SK-N-SH (cell line): ENCODE results near the gene SLC16A12. TPM values are rescaled to one million over a fixed set of nuclear protein-coding genes. Genes with fewer than 3 reads are reported as not detected.

Source experiments
- CTCF ChIA-PET: fragments of 300-600, 350-600 bp; formaldehyde crosslinking; extraction: SDS; loops from one replicate; lab custom pipeline; 2021; lab: Yijun Ruan, JAX
- POLR2A ChIA-PET: fragments of 350-600 bp; sonication (Branson Sonifier 250); formaldehyde crosslinking; extraction: SDS; loops from one replicate; lab custom pipeline; 2020; ENCODE audit warnings: antibody characterized with exemption, inconsistent platforms; lab: Yijun Ruan, JAX
- DNase-seq: peaks from one replicate; pipeline ENCODE4 v3.0.0; 2012
- H2AFZ ChIP-seq: fragments of 200-600 bp; sonication (generic); 2 replicates; pipeline ENCODE4 v1.8.1; 2016; ENCODE audit warnings: antibody characterized with exemption, mild to moderate bottlenecking, low read depth
- H3F3A ChIP-seq: fragments of 200-600 bp; sonication (generic); replicated peaks from 2 replicates; pipeline ENCODE3; 2016; ENCODE audit warnings: antibody characterized with exemption, mild to moderate bottlenecking; ENCODE audit not compliant: insufficient read depth
- H3K27ac ChIP-seq, 2 experiments: fragments of 200-500 bp in 1 of 2; fragments of 200-600 bp in 1 of 2; sonication (Bioruptor generic) in 1 of 2; sonication (generic), shearing (Covaris generic) in 1 of 2; 2 replicates each; pipeline versions ENCODE4 v1.5.1 to v1.6.1; 2014 to 2016; ENCODE audit warnings: low read depth in 2 of 2, inconsistent platforms in 1 of 2, low read length in 1 of 2, mild to moderate bottlenecking in 1 of 2, mixed read lengths in 1 of 2
- H3K27me3 ChIP-seq: fragments of 200-600 bp; sonication (generic), shearing (Covaris generic); 2 replicates; pipeline ENCODE4 v1.6.1; 2016; ENCODE audit warnings: mixed run types; ENCODE audit not compliant: insufficient read depth
- H3K36me3 ChIP-seq, 2 experiments: fragments of 200-500 bp in 1 of 2; fragments of 200-600 bp in 1 of 2; sonication (Bioruptor generic) in 1 of 2; sonication (generic) in 1 of 2; replicated peaks in 1 of 2; 2 replicates each; pipeline versions ENCODE3 to v1.5.1; 2014 to 2016; ENCODE audit warnings: low read length in 1 of 2, mild to moderate bottlenecking in 1 of 2; ENCODE audit not compliant: insufficient read depth in 2 of 2, control insufficient read depth in 1 of 2
- H3K4me1 ChIP-seq, 2 experiments: fragments of 200-500 bp in 1 of 2; fragments of 200-600 bp in 1 of 2; sonication (Bioruptor generic) in 1 of 2; sonication (generic), shearing (Covaris generic) in 1 of 2; 2 replicates each; pipeline versions ENCODE4 v1.5.1 to v1.6.1; 2014 to 2016; ENCODE audit warnings: low read depth in 1 of 2, low read length in 1 of 2, mixed run types in 1 of 2; ENCODE audit not compliant: insufficient read depth in 2 of 2, control insufficient read depth in 1 of 2
- H3K4me2 ChIP-seq: fragments of 200-600 bp; sonication (generic), shearing (Covaris generic); 2 replicates; pipeline ENCODE4 v1.6.1; 2017; ENCODE audit warnings: mixed run types
- H3K4me3 ChIP-seq, 2 experiments: fragments of 200-500 bp in 1 of 2; fragments of 200-600 bp in 1 of 2; sonication (Bioruptor generic) in 1 of 2; sonication (generic), shearing (Covaris generic) in 1 of 2; 2 replicates each; pipeline versions ENCODE4 v1.5.1 to v1.8.1; 2014 to 2016; ENCODE audit warnings: low read depth in 2 of 2, inconsistent platforms in 1 of 2, low read length in 1 of 2, mild to moderate bottlenecking in 1 of 2, mixed read lengths in 1 of 2, moderate library complexity in 1 of 2
- H3K79me2 ChIP-seq: fragments of 200-600 bp; sonication (generic); 2 replicates; pipeline ENCODE4 v1.8.1; 2017; ENCODE audit warnings: mild to moderate bottlenecking; ENCODE audit not compliant: insufficient read depth
- H3K9ac ChIP-seq: fragments of 200-600 bp; sonication (generic); 2 replicates; pipeline ENCODE4 v1.6.1; 2017; ENCODE audit warnings: mixed run types
- H3K9me2 ChIP-seq: fragments of 200-600 bp; sonication (generic); 2 replicates; pipeline ENCODE4 v1.6.1; 2017; ENCODE audit warnings: mixed run types
- H3K9me3 ChIP-seq: fragments of 200-600 bp; sonication (generic); 2 replicates; pipeline ENCODE4 v1.6.1; 2017; ENCODE audit warnings: mixed run types, mild to moderate bottlenecking, moderate library complexity
- H4K20me1 ChIP-seq: fragments of 200-600 bp; sonication (generic); 2 replicates; pipeline ENCODE4 v1.6.1; 2017; ENCODE audit warnings: mild to moderate bottlenecking, mixed run types; ENCODE audit not compliant: insufficient read depth
- CHD2 ChIP-seq: fragments of 150-350 bp; IDR thresholded peaks from 2 replicates; pipeline ENCODE4 v1.6.1; 2018; ENCODE audit warnings: low read length; ENCODE audit not compliant: partially characterized antibody
- CTCF ChIP-seq: fragments of 200-600 bp; sonication (generic); IDR thresholded peaks from 2 replicates; pipeline ENCODE4 v1.6.1; 2017; ENCODE audit warnings: antibody characterized with exemption, mild to moderate bottlenecking, moderate library complexity
- EZH2phosphoT487 ChIP-seq: fragments of 200-600 bp; sonication (generic); IDR thresholded peaks from 2 replicates; pipeline ENCODE4 v1.6.1; 2017; ENCODE audit warnings: low read depth, mixed run types, mild to moderate bottlenecking, antibody characterized with exemption, moderate library complexity, borderline replicate concordance
- FOXJ3 ChIP-seq: sonication (generic); formaldehyde crosslinking; IDR thresholded peaks from 2 replicates; pipeline ENCODE4 v1.5.1; 2020; ENCODE audit warnings: mild to moderate bottlenecking, missing genetic modification reagents
- GABPA ChIP-seq: IDR thresholded peaks from 2 replicates; pipeline ENCODE4 v1.4.0; 2012; ENCODE audit warnings: low read depth, mild to moderate bottlenecking
- GATA2 ChIP-seq: sonication (generic); formaldehyde crosslinking; IDR thresholded peaks from 2 replicates; pipeline ENCODE4 v1.5.0; 2020; ENCODE audit warnings: mild to moderate bottlenecking, missing genetic modification reagents
- JUND ChIP-seq: IDR thresholded peaks from 2 replicates; pipeline ENCODE4 v1.4.0; 2012
- MXI1 ChIP-seq: IDR thresholded peaks from 2 replicates; pipeline ENCODE4 v1.6.1; 2012; ENCODE audit warnings: mild to moderate bottlenecking, low read depth, low read length, improper control_type of control experiment
- NRF1 ChIP-seq: IDR thresholded peaks from 2 replicates; pipeline ENCODE4 v1.6.1; 2012; ENCODE audit warnings: low read depth, mild to moderate bottlenecking, low read length
- RAD21 ChIP-seq: IDR thresholded peaks from 2 replicates; pipeline ENCODE4 v1.6.1; 2012; ENCODE audit warnings: mild to moderate bottlenecking, low read length
- RCOR1 ChIP-seq: fragments of 150-350 bp; IDR thresholded peaks from 2 replicates; pipeline ENCODE4 v1.6.1; 2017; ENCODE audit warnings: antibody characterized with exemption, low read length
- SIN3A ChIP-seq: IDR thresholded peaks from 2 replicates; pipeline ENCODE4 v1.6.1; 2012; ENCODE audit warnings: low read depth, mild to moderate bottlenecking, low read length, moderate library complexity, borderline replicate concordance
- TAF1 ChIP-seq: IDR thresholded peaks from 2 replicates; pipeline ENCODE4 v1.6.1; 2012; ENCODE audit warnings: low read depth, mild to moderate bottlenecking, low read length, moderate library complexity, borderline replicate concordance
- TCF12 ChIP-seq: IDR thresholded peaks from 2 replicates; pipeline ENCODE4 v1.4.0; 2012
- TEAD4 ChIP-seq: IDR thresholded peaks from 2 replicates; pipeline ENCODE4 v1.4.0; 2012; ENCODE audit warnings: mild to moderate bottlenecking, borderline replicate concordance; ENCODE audit not compliant: insufficient read depth
- YY1 ChIP-seq: IDR thresholded peaks from 2 replicates; pipeline ENCODE4 v1.4.0; 2012; ENCODE audit warnings: low read depth, mild to moderate bottlenecking
- WGBS: methylation state at CpG from one replicate; pipeline ENCODE4 v1.1.6; 2017; ENCODE audit warnings: low lambda C conversion rate; 5-methylcytosine and 5-hydroxymethylcytosine counted together
- polyA plus RNA-seq, 3 experiments: library from polyadenylated mRNA; depleted of rRNA; stranded (reverse); fragments of >200 nt; gene quantifications; 2 replicates each; pipeline ENCODE4 v1.2.3, GENCODE V29; 2012
- TF ChIP-seq, protein P1 (sequence below): fragments of 150-350 bp; IDR thresholded peaks from 2 replicates; pipeline ENCODE4 v1.6.1; 2016; ENCODE audit warnings: mild to moderate bottlenecking, low read depth, low read length
- TF ChIP-seq, protein P2 (sequence below): IDR thresholded peaks from 2 replicates; pipeline ENCODE4; 2012

SLC16A12 gene
- polyA plus RNA-seq, 1 of the 3 experiments (the other 2 are of a cell fraction) = 0.13 TPM

GRCh38 chr10:89494575-89494974 lies 40.8 kb downstream of the SLC16A12 start (continued):
- TF ChIP-seq GATA2 = no peak
- TF ChIP-seq, protein P1, sequence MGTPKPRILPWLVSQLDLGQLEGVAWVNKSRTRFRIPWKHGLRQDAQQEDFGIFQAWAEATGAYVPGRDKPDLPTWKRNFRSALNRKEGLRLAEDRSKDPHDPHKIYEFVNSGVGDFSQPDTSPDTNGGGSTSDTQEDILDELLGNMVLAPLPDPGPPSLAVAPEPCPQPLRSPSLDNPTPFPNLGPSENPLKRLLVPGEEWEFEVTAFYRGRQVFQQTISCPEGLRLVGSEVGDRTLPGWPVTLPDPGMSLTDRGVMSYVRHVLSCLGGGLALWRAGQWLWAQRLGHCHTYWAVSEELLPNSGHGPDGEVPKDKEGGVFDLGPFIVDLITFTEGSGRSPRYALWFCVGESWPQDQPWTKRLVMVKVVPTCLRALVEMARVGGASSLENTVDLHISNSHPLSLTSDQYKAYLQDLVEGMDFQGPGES = no peak
- no peak for TF ChIP-seq GABPA
- TF ChIP-seq EZH2phosphoT487 = no peak
- no peak for TF ChIP-seq NRF1
- no peak for TF ChIP-seq SIN3A
- TF ChIP-seq FOXJ3 = no peak
- TF ChIP-seq JUND = no peak
- TF ChIP-seq CHD2 = no peak
- no peak for TF ChIP-seq YY1
- no peak for TF ChIP-seq MXI1

- no peak for DNase-seq
- Histone ChIP-seq H4K20me1 (no peaks in the 10 kb centered on the region), H3K27me3 (no peaks in the 10 kb centered on the region), H3K27ac (no peak overlapping the region), H3K4me1 (peaks cover 0 to 3% of the 10 kb centered on the region in 2 experiments; a peak in 1 of 4 replicates), H3K4me2 (no peak overlapping the region), H3K9me2 (no peaks in the 10 kb centered on the region), H3K36me3 (no peaks in the 10 kb centered on the region), H3F3A (no peaks in the 10 kb centered on the region), H3K4me3 (no peak overlapping the region), H2AFZ (no peak overlapping the region), H3K79me2 (no peaks in the 10 kb centered on the region), H3K9me3 (no peaks in the 10 kb centered on the region), H3K9ac (no peak overlapping the region)
- 71% methylated on average over 5 of the region's 5 CpGs for WGBS
- POLR2A ChIA-PET = no interaction called here
- TF ChIP-seq EZH2phosphoT487 = no peak
- no peak for TF ChIP-seq RAD21
- TF ChIP-seq TEAD4 = no peak
- no peak for TF ChIP-seq RCOR1
- TF ChIP-seq, protein P1 = no peak
- TF ChIP-seq, protein P2, sequence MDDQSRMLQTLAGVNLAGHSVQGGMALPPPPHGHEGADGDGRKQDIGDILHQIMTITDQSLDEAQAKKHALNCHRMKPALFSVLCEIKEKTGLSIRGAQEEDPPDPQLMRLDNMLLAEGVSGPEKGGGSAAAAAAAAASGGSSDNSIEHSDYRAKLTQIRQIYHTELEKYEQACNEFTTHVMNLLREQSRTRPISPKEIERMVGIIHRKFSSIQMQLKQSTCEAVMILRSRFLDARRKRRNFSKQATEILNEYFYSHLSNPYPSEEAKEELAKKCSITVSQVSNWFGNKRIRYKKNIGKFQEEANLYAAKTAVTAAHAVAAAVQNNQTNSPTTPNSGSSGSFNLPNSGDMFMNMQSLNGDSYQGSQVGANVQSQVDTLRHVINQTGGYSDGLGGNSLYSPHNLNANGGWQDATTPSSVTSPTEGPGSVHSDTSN = no peak
- no peak for TF ChIP-seq CTCF
- TF ChIP-seq FOXJ3 = no peak
- no peak for TF ChIP-seq TAF1
- TF ChIP-seq TCF12 = no peak
- CTCF ChIA-PET = no interaction called here
Observed at GRCh38 chr10:89494068-89494467, 41.3 kb downstream of the SLC16A12 start.
